Motor neuron (in vitro differentiated cells): Measurements from ENCODE around the gene SLC39A11. TPM values are rescaled to one million over a fixed set of nuclear protein-coding genes. Genes with fewer than 3 reads are reported as not detected.
"Not testable (repeated sequence)": the region's sequence is repeated elsewhere in the genome, so short reads cannot be mapped to it uniquely, and the experiment has no call there.

Source experiments
- ATAC-seq, 8 experiments: fragments of 200-7000 bp; cut with Tn5 transposase; replicated peaks in 6 of 8; 2 replicates each; pipeline ENCODE4 v1.8.0; 2021; ENCODE audit warnings: mild to moderate bottlenecking in 8 of 8, moderate library complexity in 8 of 8
- H3K27ac ChIP-seq, 2 donors: fragments of 250-450 bp; sonication (Bioruptor Pico); 2 replicates each; pipeline ENCODE4 v1.9.0; 2021; ENCODE audit warnings: antibody characterized with exemption in 2 of 2, mild to moderate bottlenecking in 2 of 2, moderate library complexity in 1 of 2
- H3K4me1 ChIP-seq, 2 donors: fragments of 250-450 bp; sonication (Bioruptor Pico); replicated peaks in 1 of 2; 2 replicates each; pipeline ENCODE4 v1.6.1; 2021; ENCODE audit warnings: antibody characterized with exemption in 2 of 2, mild to moderate bottlenecking in 2 of 2, moderate library complexity in 1 of 2
- H3K4me3 ChIP-seq, 5 donors: fragments of 250-450 bp; sonication (Bioruptor Pico); 2 replicates each; pipeline ENCODE4 v1.9.0; 2021; ENCODE audit warnings: antibody characterized with exemption in 5 of 5, mild to moderate bottlenecking in 5 of 5, moderate library complexity in 4 of 5
- WGBS, 10 experiments: fragments of 450-650 bp; shearing (Covaris generic); methylation state at CpG; one replicate each; pipeline ENCODE4 v1.0.0; 2022; 5-methylcytosine and 5-hydroxymethylcytosine counted together
- in situ Hi-C, 9 experiments: fragments of 400-800 bp; cut with MboI; loops; one replicate each; pipeline ENCODE4 v1.15.0; 2021; ENCODE audit warnings: low sequenced_read_pairs in 9 of 9, low pct_unique_long_range_greater_than_20kb in 2 of 9; ENCODE audit not compliant: unreplicated experiment in 9 of 9
- total RNA-seq, 8 experiments: library from RNA; unstranded; fragments of 300-600 nt; gene quantifications; 2 replicates each; pipeline versions ENCODE4 v1.2.3 to v1.2.4, GENCODE V29; 2022

SLC39A11 gene
- total RNA-seq, 8 experiments from 2014 or later, result 5.3 to 27.3 (median 10.8) TPM

DNA sequence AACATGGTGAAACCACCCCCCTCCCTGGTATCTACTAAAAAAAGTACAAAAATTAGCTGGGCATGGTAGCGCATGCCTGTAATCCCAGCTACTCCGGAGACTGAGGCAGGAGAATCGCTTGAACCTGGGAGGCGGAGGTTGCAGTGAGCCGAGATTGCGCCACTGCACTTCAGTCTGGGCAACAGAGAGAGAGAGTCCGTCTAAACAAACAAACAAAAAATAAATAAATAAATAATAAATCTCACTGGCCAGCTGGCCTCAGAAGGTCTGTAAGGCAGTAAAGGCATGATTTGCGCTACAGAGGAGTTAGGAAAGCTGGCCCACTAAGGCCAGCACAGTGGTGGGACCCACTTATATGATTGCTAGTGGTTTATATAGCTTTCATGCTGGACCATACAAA lies 155.2 kb downstream of the SLC39A11 start:
- not testable (repeated sequence) for H3K4me3 ChIP-seq, H3K27ac ChIP-seq
- 90 to 100% (median 95%) methylated on average over 2 to 5 of the region's 8 CpGs; no CpG with 5 or more reads in 4 of the 10 experiments for WGBS, 10 experiments
- in situ Hi-C loops, result loop anchor here in 1 of 9 experiments (25.0 kb wide), 1 partner anchor 200 kb away; no protein-coding TSS in a partner anchor
- peak in 1 of 8 experiments; percentile 10 for ATAC-seq
- H3K4me1 ChIP-seq, result peaks cover 13 to 14% of the 10 kb centered on the region in 2 donors

DNA sequence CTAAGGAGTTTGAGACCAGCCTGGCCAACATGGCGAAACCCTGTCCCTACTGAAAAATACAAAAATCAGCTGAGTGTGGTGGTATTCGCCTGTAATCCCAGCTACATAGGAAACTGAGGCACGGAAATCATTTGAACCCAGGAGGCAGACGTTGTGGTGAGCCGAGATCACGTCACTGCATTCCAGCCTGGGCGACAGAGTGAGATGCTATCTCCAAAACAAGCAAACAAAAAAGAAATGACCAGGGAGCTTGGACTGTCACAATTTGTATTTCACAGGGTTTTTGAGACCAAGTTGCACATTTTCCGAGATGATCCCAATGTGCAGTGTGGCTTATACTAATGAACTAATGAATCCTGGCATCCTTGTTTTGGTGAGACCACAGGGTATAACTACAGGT lies 156.5 kb downstream of the SLC39A11 start:
- no peak for ATAC-seq
- Histone ChIP-seq H3K4me1 (peaks cover 16% of the 10 kb centered on the region in 2 donors), H3K4me3 (no peak overlapping the region), H3K27ac (no peak overlapping the region)
- in situ Hi-C loops, result loop anchor here in 1 of 9 experiments (25.0 kb wide), 1 partner anchor 199 kb away; no protein-coding TSS in a partner anchor
- WGBS, 10 experiments, result 90 to 100% (median 98%) methylated on average over 1 to 6 of the region's 8 CpGs

DNA sequence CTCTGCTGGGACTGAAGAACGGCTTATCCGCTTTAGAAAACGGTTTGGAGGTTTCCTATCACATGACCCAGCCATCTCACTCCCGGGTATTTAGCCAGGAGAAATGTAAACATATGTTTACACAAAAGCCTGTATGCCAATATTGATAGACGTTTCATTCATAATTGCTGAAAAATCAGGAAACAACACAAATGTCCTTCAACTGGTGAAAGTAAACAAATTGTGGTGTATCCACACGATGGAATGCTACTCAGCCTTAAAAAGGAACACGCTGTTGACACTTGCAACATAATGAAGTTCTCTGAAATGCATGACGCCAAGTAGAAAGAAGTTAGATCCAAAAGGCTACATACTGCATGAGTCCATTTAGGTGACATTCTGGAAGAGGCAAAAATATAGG lies 157.6 kb downstream of the SLC39A11 start:
- no peak for ATAC-seq
- Histone ChIP-seq H3K27ac (no peak overlapping the region), H3K4me3 (no peak overlapping the region), H3K4me1 (peaks cover 17 to 18% of the 10 kb centered on the region in 2 donors)
- WGBS, 10 experiments, result 80 to 97% (median 91%) methylated on average over 2 to 8 of the region's 8 CpGs; no CpG with 5 or more reads in 1 of the 10 experiments
- in situ Hi-C loops, result loop anchor here in 1 of 9 experiments (25.0 kb wide), 1 partner anchor 198 kb away; no protein-coding TSS in a partner anchor

DNA sequence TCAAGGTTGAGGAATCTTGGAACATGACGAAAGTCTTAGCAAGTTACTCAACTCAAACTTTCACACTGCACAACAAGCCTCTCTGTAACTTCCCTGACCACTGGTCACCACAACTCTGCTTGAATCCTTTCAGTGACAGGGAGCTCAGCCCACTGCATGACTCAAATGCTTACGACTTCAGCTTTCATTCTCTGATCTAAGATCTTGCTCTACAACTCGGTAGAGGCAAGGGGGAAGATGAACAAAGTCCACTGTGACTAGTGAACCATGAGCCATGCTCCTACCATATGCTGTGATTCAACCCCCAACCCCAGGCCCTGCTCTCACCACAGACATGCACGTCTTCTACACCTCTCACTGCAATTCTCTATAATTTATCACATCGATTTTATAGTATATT lies 160.9 kb downstream of the SLC39A11 start:
- in situ Hi-C loops, result loop anchor here in 1 of 9 experiments (25.0 kb wide), 1 partner anchor 194 kb away; no protein-coding TSS in a partner anchor
- WGBS, 10 experiments, result 67 to 100% (median 100%) methylated on average over 1 to 3 of the region's 5 CpGs; no CpG with 5 or more reads in 4 of the 10 experiments
- H3K27ac ChIP-seq, result no peak overlapping the region

DNA sequence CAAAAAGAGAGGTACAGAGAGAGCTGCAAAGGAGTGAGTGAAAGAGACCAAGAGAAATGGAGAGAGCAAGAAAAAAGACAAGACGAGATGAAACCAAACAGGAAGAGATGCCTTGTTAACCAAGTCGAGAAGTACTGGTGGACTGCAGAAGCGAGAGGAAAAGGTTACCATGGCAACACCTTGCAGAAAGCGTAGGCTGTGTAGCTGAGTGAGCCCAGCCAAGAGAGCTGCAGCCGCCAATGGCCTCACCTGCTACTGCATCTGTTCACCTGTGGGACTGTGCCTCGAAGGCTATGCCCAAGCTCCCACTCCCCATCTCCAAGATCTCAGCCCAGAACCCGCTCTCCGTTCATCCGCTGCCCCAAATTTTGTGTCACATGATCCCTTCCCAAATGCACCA lies 161.3 kb downstream of the SLC39A11 start:
- in situ Hi-C loops, result loop anchor here in 1 of 9 experiments (25.0 kb wide), 1 partner anchor 194 kb away; no protein-coding TSS in a partner anchor
- no peak overlapping the region for H3K27ac ChIP-seq
- peaks cover 3 to 11% of the 10 kb centered on the region in 2 donors for H3K4me1 ChIP-seq
- WGBS, 10 experiments, result 72 to 100% (median 82%) methylated on average over 1 to 9 of the region's 9 CpGs; no CpG with 5 or more reads in 2 of the 10 experiments
- no peak overlapping the region for H3K4me3 ChIP-seq
- peak in 3 of 8 experiments; percentile 24 to 63 (median 45) for ATAC-seq

More for the DNA sequence above, 160.9 kb downstream of the SLC39A11 start:
- ATAC-seq, result no peak
- Histone ChIP-seq H3K4me3 (no peak overlapping the region), H3K4me1 (peaks cover 3 to 10% of the 10 kb centered on the region in 2 donors)

DNA sequence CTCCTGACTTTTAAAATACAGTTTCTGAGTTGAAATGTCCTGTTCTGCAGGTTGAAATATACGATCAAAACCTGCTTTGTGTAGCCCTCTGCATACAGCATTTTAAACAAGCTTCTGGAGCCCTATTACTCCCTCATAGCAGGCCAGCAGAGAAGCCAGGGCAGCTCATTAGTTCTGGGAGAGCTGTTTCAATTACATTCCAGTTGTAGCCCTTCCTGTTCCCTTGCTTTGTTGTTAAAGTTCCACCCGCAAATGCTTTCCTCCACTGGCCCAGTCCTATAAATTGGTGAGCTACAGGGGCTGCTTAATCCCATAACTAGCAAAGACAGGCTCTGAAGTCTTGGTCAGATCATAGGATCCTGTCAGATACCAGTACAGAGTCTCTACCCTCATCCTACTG lies 162.5 kb downstream of the SLC39A11 start:
- H3K4me1 ChIP-seq, result peaks cover 6 to 18% of the 10 kb centered on the region in 2 donors
- ATAC-seq, result no peak
- 56 to 100% (median 90%) methylated on average over 1 to 2 of the region's 2 CpGs; no CpG with 5 or more reads in 1 of the 10 experiments for WGBS, 10 experiments
- in situ Hi-C loops, result loop anchor here in 1 of 9 experiments (25.0 kb wide), 1 partner anchor 193 kb away; no protein-coding TSS in a partner anchor
- H3K4me3 ChIP-seq, result no peak overlapping the region
- H3K27ac ChIP-seq, result no peak overlapping the region

DNA sequence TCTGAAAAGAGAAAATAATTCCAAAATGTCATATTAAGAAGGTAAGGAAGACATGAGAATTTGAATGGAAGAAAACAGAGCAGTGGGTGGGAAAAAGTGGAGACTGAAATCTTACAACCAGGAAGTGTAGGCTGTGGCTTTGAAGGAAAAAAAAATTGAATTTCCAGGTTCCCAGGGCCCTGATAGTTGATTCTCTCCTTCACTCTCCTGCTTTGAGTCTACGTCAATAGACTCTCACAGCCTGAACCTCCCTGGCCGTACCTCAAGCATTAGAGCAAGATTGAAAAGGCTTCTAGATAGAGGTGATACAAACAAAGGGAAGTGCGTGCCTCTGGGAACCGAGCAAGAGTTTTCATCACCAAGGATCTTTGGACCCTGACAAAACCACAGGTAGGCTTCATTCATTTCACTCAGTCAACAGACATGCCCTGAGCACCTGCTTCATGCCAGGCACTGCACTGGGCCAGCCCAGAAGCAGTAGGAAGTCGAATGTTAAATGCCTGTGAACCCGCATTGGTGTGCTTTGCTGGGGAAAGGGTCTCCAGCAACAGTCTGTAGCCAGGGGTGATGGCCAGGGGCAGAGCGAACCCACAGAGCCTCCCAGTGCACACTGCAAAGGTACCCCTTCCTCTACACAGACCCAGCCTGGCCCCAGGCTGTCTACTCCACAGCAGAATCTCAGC lies 163.9 kb downstream of the SLC39A11 start:
- ATAC-seq, result no peak
- 88 to 100% (median 93%) methylated on average over 1 to 6 of the region's 7 CpGs; no CpG with 5 or more reads in 2 of the 10 experiments for WGBS, 10 experiments

DNA sequence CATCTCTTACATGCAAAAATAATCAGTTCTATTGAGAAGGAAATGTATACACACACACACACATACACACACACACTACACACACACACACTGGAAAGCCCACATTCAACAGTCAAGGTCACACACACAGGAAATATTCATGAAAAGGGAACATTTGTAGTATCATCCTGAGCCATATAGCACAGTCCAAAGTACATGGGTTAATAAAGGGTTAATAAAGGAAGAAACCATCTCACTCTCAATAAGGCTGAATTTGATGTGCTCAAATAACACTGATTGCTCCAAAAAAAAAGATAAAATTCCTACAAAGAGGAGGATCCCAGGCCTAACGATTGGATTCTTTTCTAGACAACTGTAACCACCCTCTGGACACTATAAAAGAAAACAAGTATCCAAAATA lies 164.7 kb downstream of the SLC39A11 start:
- H3K4me3 ChIP-seq, result no peak overlapping the region
- in situ Hi-C loops, result loop anchor here in 1 of 9 experiments (25.0 kb wide), 1 partner anchor 190 kb away; no protein-coding TSS in a partner anchor
- ATAC-seq, result no peak
- 0 to 92% (median 34%) methylated on average over 1 of the region's 1 CpG; no CpG with 5 or more reads in 4 of the 10 experiments for WGBS, 10 experiments
- H3K27ac ChIP-seq, result no peak overlapping the region
- peaks cover 6 to 18% of the 10 kb centered on the region in 2 donors for H3K4me1 ChIP-seq

More for the DNA sequence above, 163.9 kb downstream of the SLC39A11 start:
- in situ Hi-C loops, result loop anchor here in 1 of 9 experiments (25.0 kb wide), 1 partner anchor 191 kb away; no protein-coding TSS in a partner anchor
- H3K4me1 ChIP-seq, result peaks cover 6 to 18% of the 10 kb centered on the region in 2 donors
- no peak overlapping the region for H3K4me3 ChIP-seq
- H3K27ac ChIP-seq, result no peak overlapping the region

DNA sequence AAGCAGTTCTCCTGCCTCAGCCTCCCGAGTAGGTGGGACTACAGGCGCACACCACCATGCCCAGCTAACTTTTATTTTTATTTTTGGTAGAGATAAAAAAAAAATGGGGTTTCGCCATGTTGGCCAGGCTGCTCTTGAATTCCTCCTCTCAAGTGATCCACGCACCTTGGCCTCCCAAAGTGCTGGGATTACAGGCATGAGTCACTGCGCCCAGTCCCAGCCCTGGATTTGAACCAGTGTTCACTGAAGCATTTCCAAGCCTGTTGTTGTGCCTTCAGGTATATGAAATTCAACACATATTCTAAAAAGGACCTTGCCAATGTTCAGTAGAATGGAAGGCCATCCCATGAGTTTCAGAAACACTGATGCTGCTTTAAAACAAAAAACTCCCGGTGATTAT lies 165.3 kb downstream of the SLC39A11 start:
- no peak overlapping the region for H3K27ac ChIP-seq
- 54 to 100% (median 81%) methylated on average over 1 to 6 of the region's 6 CpGs; no CpG with 5 or more reads in 1 of the 10 experiments for WGBS, 10 experiments
- peaks cover 6 to 18% of the 10 kb centered on the region in 2 donors for H3K4me1 ChIP-seq
- in situ Hi-C loops, result loop anchor here in 1 of 9 experiments (25.0 kb wide), 1 partner anchor 190 kb away; no protein-coding TSS in a partner anchor
- ATAC-seq, result no peak
- H3K4me3 ChIP-seq, result no peak overlapping the region

DNA sequence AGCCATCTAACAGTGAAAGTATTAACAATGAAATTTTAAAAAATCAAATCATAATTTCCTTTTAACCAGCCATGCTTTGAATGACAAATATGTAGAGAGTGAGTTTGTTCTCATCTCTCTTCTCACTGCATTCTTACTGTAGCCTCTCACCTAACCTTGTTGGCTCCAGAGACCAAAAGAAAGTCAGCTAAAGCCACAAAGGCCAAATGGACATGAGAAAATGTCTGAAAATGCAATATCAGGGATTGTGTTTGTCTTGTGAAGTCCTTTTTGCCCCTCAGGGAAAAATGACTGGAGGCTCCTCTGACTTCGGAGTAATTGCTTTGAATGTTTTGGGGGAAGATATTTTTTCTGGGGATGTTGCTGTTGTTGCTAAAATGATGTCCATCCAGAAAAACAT lies 166.3 kb downstream of the SLC39A11 start:
- in situ Hi-C loops, result loop anchor here in 1 of 9 experiments (25.0 kb wide), 1 partner anchor 189 kb away; no protein-coding TSS in a partner anchor
- Histone ChIP-seq H3K27ac (no peak overlapping the region), H3K4me1 (peaks cover 6 to 23% of the 10 kb centered on the region in 2 donors), H3K4me3 (no peak overlapping the region)
- WGBS, 10 experiments, result 71 to 100% (median 100%) methylated on average over 1 of the region's 1 CpG; no CpG with 5 or more reads in 2 of the 10 experiments
- ATAC-seq, result no peak

DNA sequence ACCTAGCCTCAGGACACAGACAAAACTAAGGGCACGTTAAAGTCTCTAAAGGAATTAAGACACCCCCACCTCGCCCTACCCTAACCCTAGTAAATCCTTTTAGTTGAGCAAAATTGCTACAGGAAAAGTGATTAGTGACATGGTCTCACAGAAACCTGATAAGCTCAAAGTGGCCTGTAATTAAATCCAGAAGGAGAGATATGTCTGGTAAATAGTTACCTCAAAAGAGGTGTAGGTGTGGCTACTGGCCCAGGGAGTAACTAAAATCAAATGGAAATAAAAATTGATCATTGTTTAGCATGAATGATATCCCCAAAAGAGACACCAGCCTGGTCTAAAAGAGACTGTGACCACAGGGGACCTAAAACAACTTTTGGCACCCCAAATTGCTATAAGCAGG lies 168.3 kb downstream of the SLC39A11 start:
- ATAC-seq, result no peak
- Histone ChIP-seq H3K27ac (no peak overlapping the region), H3K4me3 (no peak overlapping the region), H3K4me1 (peaks cover 3 to 21% of the 10 kb centered on the region in 2 donors)
- WGBS, 10 experiments, result 60 to 100% (median 81%) methylated on average over 1 to 2 of the region's 2 CpGs; no CpG with 5 or more reads in 4 of the 10 experiments
- in situ Hi-C loops, result no loop called here

DNA sequence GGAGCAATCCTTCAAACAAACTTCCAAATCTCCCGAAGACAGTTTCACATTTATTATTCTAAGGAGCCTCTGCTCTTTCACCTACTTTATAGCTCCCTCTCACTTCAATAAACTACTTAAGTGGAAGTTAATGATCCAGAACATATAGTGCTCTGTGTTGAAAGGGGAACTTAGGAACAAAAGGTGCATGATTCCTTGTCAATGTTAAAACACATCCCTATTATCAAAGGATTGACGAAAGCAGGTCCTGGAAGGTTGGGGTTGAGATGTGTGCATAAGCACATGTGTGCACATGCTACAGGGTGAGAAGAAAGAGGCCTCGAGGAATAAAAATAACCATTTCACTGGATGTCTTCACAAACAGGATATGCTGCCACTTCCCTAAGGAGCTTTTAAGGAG lies 170.3 kb downstream of the SLC39A11 start:
- H3K27ac ChIP-seq, result no peak overlapping the region
- in situ Hi-C loops, result no loop called here
- ATAC-seq, result peak in 3 of 8 experiments; percentile 3 to 28 (median 4)
- WGBS, 10 experiments, result 0 to 80% (median 37%) methylated on average over 1 to 2 of the region's 3 CpGs; no CpG with 5 or more reads in 4 of the 10 experiments
- peaks cover 3 to 16% of the 10 kb centered on the region in 2 donors for H3K4me1 ChIP-seq
- no peak overlapping the region for H3K4me3 ChIP-seq
